Left lobe of liver (tissue), 2 donors: ENCODE data around the gene SPEF2. TPM values are rescaled to one million over a fixed set of nuclear protein-coding genes. Genes with fewer than 3 reads are reported as not detected.
A peak's percentile ranks its signal among the peaks of the same experiment; 100 is the strongest.

Source experiments
- ATAC-seq: fragments of 200-7000 bp; cut with Tn5 transposase; one replicate; pipeline ENCODE4 v1.9.1; 2020; ENCODE audit warnings: mild to moderate bottlenecking, moderate library complexity
- DNase-seq: peaks from one replicate; pipeline ENCODE4 v3.0.0-alpha.2; 2020; ENCODE audit warnings: low spot score
- total RNA-seq: library from RNA; stranded (reverse); gene quantifications from one replicate; pipeline ENCODE4 v1.2.1, GENCODE V29; 2021
- donor health status: DM: no; HTN: no; CAD: no; lungs with moderate emphysema.
- donor health status: DM: no; HTN: yes; CAD: no.

Gene SPEF2
- total RNA-seq, 1 donor from 2014 or later, result 1.7 TPM

GRCh38 chr5:35778259-35778769, 160.7 kb downstream of the SPEF2 start:
- no peak for DNase-seq
- ATAC-seq, result no peak

GRCh38 chr5:35780236-35780635, 162.6 kb downstream of the SPEF2 start:
- no peak for DNase-seq
- ATAC-seq, result no peak

- DNase-seq, result no peak
- ATAC-seq, result peak; percentile 23
These were observed 163.6 kb downstream of the SPEF2 start for GRCh38 chr5:35781181-35781790.

- DNase-seq (no peak), ATAC-seq (no peak)
These were observed 165.9 kb downstream of the SPEF2 start for GRCh38 chr5:35783551-35783950.

GRCh38 chr5:35785601-35786085, 168.0 kb downstream of the SPEF2 start:
- no peak for ATAC-seq
- DNase-seq, result no peak

GRCh38 chr5:35788724-35789123, 171.1 kb downstream of the SPEF2 start:
- DNase-seq (no peak), ATAC-seq (peak; percentile 53)

- DNase-seq (no peak), ATAC-seq (no peak)
These were observed 172.2 kb downstream of the SPEF2 start for GRCh38 chr5:35789732-35790456.

GRCh38 chr5:35790457-35790822, 172.8 kb downstream of the SPEF2 start:
- ATAC-seq (no peak), DNase-seq (no peak)

- DNase-seq (no peak), ATAC-seq (no peak)
These were observed 176.6 kb downstream of the SPEF2 start for GRCh38 chr5:35794328-35794619.

GRCh38 chr5:35794684-35795375, 177.2 kb downstream of the SPEF2 start:
- DNase-seq (no peak), ATAC-seq (no peak)

GRCh38 chr5:35799181-35799580, 181.5 kb downstream of the SPEF2 start:
- DNase-seq (no peak), ATAC-seq (no peak)

- no peak for ATAC-seq
- no peak for DNase-seq
These were observed 182.1 kb downstream of the SPEF2 start for GRCh38 chr5:35799753-35800152.

- DNase-seq (no peak), ATAC-seq (peak; percentile 70)
These were observed 185.6 kb downstream of the SPEF2 start for GRCh38 chr5:35803191-35803651.

- no peak for DNase-seq
- no peak for ATAC-seq
These were observed 186.6 kb downstream of the SPEF2 start for GRCh38 chr5:35804201-35804653.

- no peak for DNase-seq
- no peak for ATAC-seq
These were observed 187.2 kb downstream of the SPEF2 start for GRCh38 chr5:35804841-35805240.

GRCh38 chr5:35810601-35811000, 192.9 kb downstream of the SPEF2 start:
- ATAC-seq, result no peak
- no peak for DNase-seq

- ATAC-seq (no peak), DNase-seq (no peak)
These were observed 193.6 kb downstream of the SPEF2 start for GRCh38 chr5:35811108-35811741.

- no peak for ATAC-seq
These were observed 195.9 kb downstream of the SPEF2 start for GRCh38 chr5:35813521-35813920.

GRCh38 chr5:35815089-35815936, 197.7 kb downstream of the SPEF2 start:
- ATAC-seq (peak; percentile 93), DNase-seq (no peak)

More at GRCh38 chr5:35813521-35813920, 195.9 kb downstream of the SPEF2 start:
- no peak for DNase-seq

GRCh38 chr5:35816881-35817521, 199.3 kb downstream of the SPEF2 start:
- DNase-seq (no peak), ATAC-seq (no peak)
